Stimulated activated CD4-positive, alpha-beta T cell treated with anti-CD3 and anti-CD28 coated beads, TNF-alpha, amount 100 ng/mL, for 1 hour (primary cell): ENCODE data around the gene FAM50B.

Source experiments
- DNase-seq, 3 donors: peaks; one replicate each; pipeline ENCODE4 v3.0.0-alpha.2; 2020; ENCODE audit warnings: low read depth in 3 of 3, low spot score in 1 of 3

Gene FAM50B

GRCh38 chr6:3871515-3871914 lies 22.3 kb downstream of the FAM50B start:
- no peak for DNase-seq

- no peak for DNase-seq
These were observed 22.8 kb downstream of the FAM50B start for GRCh38 chr6:3871939-3872338.

GRCh38 chr6:3872370-3872854 lies 23.2 kb downstream of the FAM50B start:
- DNase-seq, result no peak

- no peak for DNase-seq
These were observed 23.9 kb downstream of the FAM50B start for GRCh38 chr6:3873051-3873450.

- DNase-seq, result no peak
These were observed 24.9 kb downstream of the FAM50B start for GRCh38 chr6:3874069-3874468.

GRCh38 chr6:3875486-3875885 lies 26.3 kb downstream of the FAM50B start:
- DNase-seq, result no peak

GRCh38 chr6:3876101-3876500 lies 26.9 kb downstream of the FAM50B start:
- no peak for DNase-seq

- DNase-seq, result no peak
These were observed 27.7 kb downstream of the FAM50B start for GRCh38 chr6:3876866-3877265.

GRCh38 chr6:3878048-3878666 lies 29.0 kb downstream of the FAM50B start:
- DNase-seq, result no peak

GRCh38 chr6:3879194-3879952 lies 30.2 kb downstream of the FAM50B start:
- no peak for DNase-seq

- no peak for DNase-seq
These were observed 32.7 kb downstream of the FAM50B start for GRCh38 chr6:3881711-3882421.

- DNase-seq, result no peak
These were observed 33.3 kb downstream of the FAM50B start for GRCh38 chr6:3882431-3882830.

GRCh38 chr6:3882866-3883265 lies 33.7 kb downstream of the FAM50B start:
- DNase-seq, result no peak

GRCh38 chr6:3884007-3884745 lies 35.0 kb downstream of the FAM50B start:
- no peak for DNase-seq

GRCh38 chr6:3885262-3886036 lies 36.3 kb downstream of the FAM50B start:
- DNase-seq, result no peak

- DNase-seq, result no peak
These were observed 38.1 kb downstream of the FAM50B start for GRCh38 chr6:3887150-3887700.

GRCh38 chr6:3888153-3888957 lies 39.2 kb downstream of the FAM50B start:
- DNase-seq, result no peak

- DNase-seq, result no peak
These were observed 40.9 kb downstream of the FAM50B start for GRCh38 chr6:3890047-3890446.

- DNase-seq, result no peak
These were observed 42.7 kb downstream of the FAM50B start for GRCh38 chr6:3891883-3892282.
